ENCODE results near the gene POU6F2.

POU6F2 gene

DNA sequence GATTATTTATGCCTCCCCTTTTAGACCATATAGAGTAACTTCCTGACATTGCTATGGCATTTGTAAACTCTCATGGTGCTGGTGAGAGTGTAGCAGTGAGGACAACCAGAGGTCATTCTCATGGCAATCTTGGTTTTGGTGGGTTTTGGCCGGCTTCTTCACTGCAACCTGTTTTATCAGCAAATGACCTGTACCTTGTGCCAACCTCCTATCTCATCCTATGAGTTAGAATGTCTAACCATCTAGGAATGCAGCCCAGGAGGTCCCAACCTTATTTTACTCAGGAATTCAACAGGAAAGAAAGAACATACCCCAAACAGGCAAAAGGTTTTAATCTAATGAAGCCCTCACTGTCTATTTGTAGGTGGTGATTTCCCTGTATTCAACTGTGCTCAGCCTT lies 383.1 kb downstream of the POU6F2 start:
- no peak for DNase-seq (ENCODE audit: low read depth in 2 of 2)
- TF ChIP-seq, protein P1, sequence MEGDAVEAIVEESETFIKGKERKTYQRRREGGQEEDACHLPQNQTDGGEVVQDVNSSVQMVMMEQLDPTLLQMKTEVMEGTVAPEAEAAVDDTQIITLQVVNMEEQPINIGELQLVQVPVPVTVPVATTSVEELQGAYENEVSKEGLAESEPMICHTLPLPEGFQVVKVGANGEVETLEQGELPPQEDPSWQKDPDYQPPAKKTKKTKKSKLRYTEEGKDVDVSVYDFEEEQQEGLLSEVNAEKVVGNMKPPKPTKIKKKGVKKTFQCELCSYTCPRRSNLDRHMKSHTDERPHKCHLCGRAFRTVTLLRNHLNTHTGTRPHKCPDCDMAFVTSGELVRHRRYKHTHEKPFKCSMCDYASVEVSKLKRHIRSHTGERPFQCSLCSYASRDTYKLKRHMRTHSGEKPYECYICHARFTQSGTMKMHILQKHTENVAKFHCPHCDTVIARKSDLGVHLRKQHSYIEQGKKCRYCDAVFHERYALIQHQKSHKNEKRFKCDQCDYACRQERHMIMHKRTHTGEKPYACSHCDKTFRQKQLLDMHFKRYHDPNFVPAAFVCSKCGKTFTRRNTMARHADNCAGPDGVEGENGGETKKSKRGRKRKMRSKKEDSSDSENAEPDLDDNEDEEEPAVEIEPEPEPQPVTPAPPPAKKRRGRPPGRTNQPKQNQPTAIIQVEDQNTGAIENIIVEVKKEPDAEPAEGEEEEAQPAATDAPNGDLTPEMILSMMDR (IDR thresholded peaks at IDR 0.05; ENCODE audit: low read depth, low read length) = no peak
- no peak overlapping the region for H3K4me3 ChIP-seq (replicated peaks in 1 of 2; ENCODE audit: low read depth in 2 of 2, low read length in 2 of 2)

DNA sequence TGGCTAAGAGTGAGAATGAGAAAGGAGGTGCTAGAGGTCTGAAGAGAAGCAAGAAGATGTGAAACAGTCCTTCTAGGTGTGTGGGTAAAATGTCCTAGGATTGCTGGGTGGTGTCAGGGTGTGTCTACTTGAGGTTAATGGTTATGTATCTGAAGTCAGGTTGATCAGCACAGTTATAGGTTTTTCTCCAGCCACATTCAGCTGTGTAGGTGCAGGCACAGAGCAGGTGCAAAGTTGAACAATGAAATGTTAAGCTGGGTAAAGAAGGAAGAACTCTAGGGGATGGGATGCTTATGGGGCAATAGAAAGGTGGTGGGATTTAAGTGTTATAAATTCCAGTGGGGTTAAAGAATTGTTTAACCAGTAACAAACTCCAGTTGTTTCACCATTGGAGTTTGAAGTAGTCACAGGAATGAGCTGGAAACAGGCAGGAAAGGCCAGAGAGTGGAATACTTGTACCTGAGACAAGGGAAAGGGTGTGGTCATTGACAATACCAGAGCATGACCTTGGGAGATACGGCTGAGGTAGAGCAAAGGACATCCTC lies 388.1 kb downstream of the POU6F2 start:
- no peak overlapping the region for H3K4me3 ChIP-seq (replicated peaks in 1 of 2; ENCODE audit: low read depth in 2 of 2, low read length in 2 of 2)

DNA sequence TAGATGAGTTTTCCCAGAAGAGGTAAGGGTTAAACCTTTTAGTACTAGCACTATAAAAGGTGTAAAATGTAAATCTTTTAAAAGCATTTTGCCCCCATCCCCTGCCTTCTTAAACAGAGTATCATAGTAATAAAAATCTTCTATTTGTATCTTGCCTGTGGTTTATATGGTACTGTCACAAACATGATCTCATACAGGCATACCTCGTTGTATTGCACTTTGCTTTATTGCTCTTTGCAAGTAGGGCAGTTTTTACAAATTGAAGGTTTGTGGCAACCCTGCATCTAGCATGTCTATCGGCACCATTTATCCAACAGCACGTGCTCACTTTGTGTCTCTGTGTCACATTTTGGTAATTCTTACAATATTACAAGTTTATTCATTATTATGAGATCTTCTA lies 389.7 kb downstream of the POU6F2 start:
- H3K4me3 ChIP-seq (replicated peaks in 1 of 2; ENCODE audit: low read depth in 2 of 2, low read length in 2 of 2) = no peak overlapping the region
- TF ChIP-seq, protein P1 (IDR thresholded peaks at IDR 0.05; ENCODE audit: low read depth, low read length) = no peak
- DNase-seq (ENCODE audit: low read depth in 2 of 2) = no peak

More for the DNA sequence above, 388.1 kb downstream of the POU6F2 start:
- TF ChIP-seq, protein P1 (IDR thresholded peaks at IDR 0.05; ENCODE audit: low read depth, low read length) = no peak
- no peak for DNase-seq (ENCODE audit: low read depth in 2 of 2)

DNA sequence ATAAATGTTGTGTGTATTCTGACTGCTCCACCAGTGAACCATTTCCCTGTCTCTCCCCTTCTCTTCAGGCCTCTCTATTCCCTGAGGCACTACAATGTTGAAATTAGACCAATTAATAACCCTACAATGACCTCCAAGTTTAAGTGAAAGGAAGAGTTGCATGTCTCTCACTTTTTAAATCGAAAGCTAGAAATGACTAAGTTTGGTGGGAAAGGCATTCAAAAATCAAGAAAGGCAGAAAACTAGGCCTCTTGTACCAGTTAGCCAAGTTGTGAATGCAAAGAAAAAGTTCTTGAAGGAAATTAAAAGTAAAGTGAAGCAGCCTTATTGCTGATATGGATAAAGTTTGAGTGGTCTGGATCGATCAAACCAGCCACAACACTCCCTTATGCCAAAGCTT lies 390.2 kb downstream of the POU6F2 start:
- TF ChIP-seq, protein P1 (IDR thresholded peaks at IDR 0.05; ENCODE audit: low read depth, low read length) = no peak
- no peak overlapping the region for H3K4me3 ChIP-seq (replicated peaks in 1 of 2; ENCODE audit: low read depth in 2 of 2, low read length in 2 of 2)
- no peak for DNase-seq (ENCODE audit: low read depth in 2 of 2)

DNA sequence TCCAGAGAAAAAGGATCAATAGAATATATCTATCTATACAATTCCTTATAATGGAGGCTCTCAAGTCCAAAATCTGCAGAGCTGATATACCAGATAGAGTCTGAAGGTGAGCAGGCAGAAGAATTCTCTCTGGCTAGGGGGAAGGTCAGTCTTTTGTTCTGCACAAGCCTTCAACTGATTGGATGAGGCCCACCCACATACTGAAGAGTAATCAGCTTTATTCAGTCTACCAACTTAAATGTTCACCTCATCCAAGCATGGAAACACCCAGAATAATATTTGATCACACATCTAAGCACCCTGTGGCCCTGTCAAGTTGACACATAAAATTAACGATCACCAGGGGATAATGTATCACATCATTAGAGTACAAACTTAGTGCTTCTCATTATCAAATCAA lies 394.7 kb downstream of the POU6F2 start:
- no peak overlapping the region for H3K4me3 ChIP-seq (replicated peaks in 1 of 2; ENCODE audit: low read depth in 2 of 2, low read length in 2 of 2)

DNA sequence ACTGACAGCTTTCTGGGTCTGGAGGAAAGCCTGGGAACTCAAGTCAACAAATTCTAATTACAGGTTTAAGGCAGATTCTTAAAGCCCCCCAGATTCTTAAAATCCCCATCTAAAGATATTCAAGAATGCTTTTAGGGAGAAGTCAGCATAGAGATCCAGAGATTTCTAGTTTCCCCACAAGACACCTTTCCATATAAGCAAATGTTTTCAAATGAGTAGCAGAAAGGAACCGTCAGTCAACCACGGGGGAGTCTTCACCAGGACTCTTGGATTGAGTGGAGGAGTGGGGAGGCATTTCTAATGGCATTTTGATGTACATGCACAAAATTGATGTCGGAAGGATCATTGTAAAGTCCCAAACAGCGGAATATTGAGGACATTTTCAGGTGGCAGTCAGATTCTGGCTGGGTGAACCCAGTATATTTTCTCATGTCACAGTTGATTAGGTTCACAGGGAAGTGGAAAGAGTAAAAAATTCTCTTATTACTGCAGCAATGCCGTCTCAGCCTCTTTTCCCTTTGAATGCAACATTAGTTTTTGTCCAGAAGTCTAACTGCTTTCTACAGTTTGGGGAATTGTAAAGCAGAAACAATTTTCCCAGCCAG lies 396.8 kb downstream of the POU6F2 start:
- TF ChIP-seq, protein P1 (IDR thresholded peaks at IDR 0.05; ENCODE audit: low read depth, low read length) = no peak
- no peak overlapping the region for H3K4me3 ChIP-seq (replicated peaks in 1 of 2; ENCODE audit: low read depth in 2 of 2, low read length in 2 of 2)
- no peak for DNase-seq (ENCODE audit: low read depth in 2 of 2)

More for the DNA sequence above, 394.7 kb downstream of the POU6F2 start:
- TF ChIP-seq, protein P1 (IDR thresholded peaks at IDR 0.05; ENCODE audit: low read depth, low read length) = no peak
- no peak for DNase-seq (ENCODE audit: low read depth in 2 of 2)

Measured in cardiac fibroblast (primary cell).